Endothelial cell of umbilical vein (primary cell): Measurements from ENCODE around the gene ABCC2.

Experiments used
- GATA2 ChIP-seq: IDR thresholded peaks from 2 replicates; pipeline ENCODE4 v1.7.0; 2011; ENCODE audit warnings: low read depth, mild to moderate bottlenecking, moderate library complexity, mixed read lengths, low read length; ENCODE audit not compliant: insufficient read length, insufficient read depth
- POLR2A ChIP-seq: IDR thresholded peaks from 2 replicates; pipeline ENCODE4 v1.6.1; 2012; ENCODE audit warnings: low read depth, mild to moderate bottlenecking, control low read depth, low read length
- POLR2AphosphoS5 ChIP-seq: IDR thresholded peaks from 2 replicates; pipeline ENCODE4 v1.6.1; 2012; ENCODE audit warnings: low read depth, mild to moderate bottlenecking, control low read depth, low read length, moderate library complexity; ENCODE audit not compliant: insufficient read depth
- TF ChIP-seq, protein P1 (sequence below): IDR thresholded peaks from 2 replicates; pipeline ENCODE4 v1.6.1; 2011; ENCODE audit not compliant: insufficient read depth, insufficient read length
- TF ChIP-seq, protein P2 (sequence below), 2 donors: IDR thresholded peaks; 1 replicate in 1 of 2; 2 replicates in 1 of 2; pipeline ENCODE4 v1.5.1; 2011; ENCODE audit warnings: low read length in 2 of 2, mild to moderate bottlenecking in 2 of 2, moderate library complexity in 2 of 2, control low read depth in 1 of 2, inconsistent platforms in 1 of 2, low read depth in 1 of 2; ENCODE audit not compliant: insufficient read depth in 1 of 2; ENCODE audit errors: extremely low read depth in 1 of 2

DNA sequence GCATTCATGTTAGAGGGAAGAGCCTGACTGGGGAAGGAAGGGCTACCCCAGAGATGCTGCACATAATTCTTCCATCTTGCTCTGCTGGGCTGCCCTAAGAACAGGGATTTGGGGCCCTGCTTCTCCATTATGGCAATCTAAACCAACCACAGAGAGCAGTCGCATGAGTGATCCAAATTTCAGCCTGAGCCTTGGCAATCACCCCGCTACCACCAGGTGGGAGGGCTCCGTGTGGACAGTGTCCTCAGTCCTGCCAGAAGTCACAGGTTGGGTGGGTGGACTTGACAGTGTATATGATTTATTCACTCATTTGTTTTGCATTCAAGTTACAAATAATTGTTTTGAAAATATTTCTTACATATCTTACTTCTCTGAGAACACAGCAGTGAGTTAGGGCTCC is 22.0 kb downstream of the ABCC2 start:
- TF ChIP-seq POLR2A (no peak), GATA2 (no peak), POLR2AphosphoS5 (no peak)
- TF ChIP-seq, protein P1, sequence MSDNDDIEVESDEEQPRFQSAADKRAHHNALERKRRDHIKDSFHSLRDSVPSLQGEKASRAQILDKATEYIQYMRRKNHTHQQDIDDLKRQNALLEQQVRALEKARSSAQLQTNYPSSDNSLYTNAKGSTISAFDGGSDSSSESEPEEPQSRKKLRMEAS = no peak
- TF ChIP-seq, protein P2, sequence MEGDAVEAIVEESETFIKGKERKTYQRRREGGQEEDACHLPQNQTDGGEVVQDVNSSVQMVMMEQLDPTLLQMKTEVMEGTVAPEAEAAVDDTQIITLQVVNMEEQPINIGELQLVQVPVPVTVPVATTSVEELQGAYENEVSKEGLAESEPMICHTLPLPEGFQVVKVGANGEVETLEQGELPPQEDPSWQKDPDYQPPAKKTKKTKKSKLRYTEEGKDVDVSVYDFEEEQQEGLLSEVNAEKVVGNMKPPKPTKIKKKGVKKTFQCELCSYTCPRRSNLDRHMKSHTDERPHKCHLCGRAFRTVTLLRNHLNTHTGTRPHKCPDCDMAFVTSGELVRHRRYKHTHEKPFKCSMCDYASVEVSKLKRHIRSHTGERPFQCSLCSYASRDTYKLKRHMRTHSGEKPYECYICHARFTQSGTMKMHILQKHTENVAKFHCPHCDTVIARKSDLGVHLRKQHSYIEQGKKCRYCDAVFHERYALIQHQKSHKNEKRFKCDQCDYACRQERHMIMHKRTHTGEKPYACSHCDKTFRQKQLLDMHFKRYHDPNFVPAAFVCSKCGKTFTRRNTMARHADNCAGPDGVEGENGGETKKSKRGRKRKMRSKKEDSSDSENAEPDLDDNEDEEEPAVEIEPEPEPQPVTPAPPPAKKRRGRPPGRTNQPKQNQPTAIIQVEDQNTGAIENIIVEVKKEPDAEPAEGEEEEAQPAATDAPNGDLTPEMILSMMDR (IDR thresholded peaks at IDR 0.05; ENCODE audit: extremely low read depth in 1 of 2, insufficient read depth in 1 of 2, low read depth in 1 of 2, low read length in 2 of 2) = no peak
